ENCODE results near the gene PTPN14.
"Not testable (repeated sequence)": the region's sequence is repeated elsewhere in the genome, so short reads cannot be mapped to it uniquely, and the experiment has no call there.

Gene PTPN14

DNA sequence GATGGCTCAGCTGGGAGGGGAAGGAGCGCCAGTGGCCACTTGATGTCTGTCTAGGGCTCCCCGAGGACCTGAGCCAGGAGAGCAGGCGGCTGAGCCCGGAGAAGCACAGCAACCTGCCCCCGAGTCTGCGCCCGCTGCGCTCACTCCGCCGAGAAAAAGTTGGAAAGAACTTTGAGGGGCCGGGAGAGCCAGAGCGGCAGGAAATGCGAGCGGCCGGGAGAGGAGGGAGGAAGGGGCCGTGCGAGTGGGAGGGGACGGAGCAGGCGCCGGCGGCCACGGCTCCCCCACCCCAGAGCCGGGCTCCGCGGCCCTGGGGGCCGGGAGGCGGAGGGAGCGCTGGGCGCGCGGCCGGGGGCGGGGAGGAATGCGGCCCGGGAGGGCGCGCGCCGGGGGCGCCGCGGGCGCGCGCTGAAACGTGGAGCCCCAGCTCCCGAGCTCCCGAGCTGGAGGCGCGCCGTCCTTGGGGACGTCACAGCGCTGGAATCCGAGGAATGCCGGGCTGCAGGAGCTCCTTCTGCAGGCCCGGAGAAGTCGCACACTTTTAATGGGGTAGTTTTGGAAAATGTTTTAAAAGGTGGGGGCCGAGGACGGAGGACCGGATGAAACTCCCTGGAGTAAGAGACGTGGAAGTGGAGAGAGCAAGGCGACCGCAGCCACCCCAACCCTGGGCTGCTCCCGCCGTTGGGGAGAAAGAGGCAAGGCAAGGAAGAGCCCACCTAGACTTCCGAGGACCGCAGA lies at the start of gene PTPN14:
PTPN14 (minus strand) TSS at position 167 of the 738 bp plus-strand sequence. CDS start 86,799 bp downstream, outside the sequence.
- no peak for DNase-seq (ENCODE audit: low read depth)

DNA sequence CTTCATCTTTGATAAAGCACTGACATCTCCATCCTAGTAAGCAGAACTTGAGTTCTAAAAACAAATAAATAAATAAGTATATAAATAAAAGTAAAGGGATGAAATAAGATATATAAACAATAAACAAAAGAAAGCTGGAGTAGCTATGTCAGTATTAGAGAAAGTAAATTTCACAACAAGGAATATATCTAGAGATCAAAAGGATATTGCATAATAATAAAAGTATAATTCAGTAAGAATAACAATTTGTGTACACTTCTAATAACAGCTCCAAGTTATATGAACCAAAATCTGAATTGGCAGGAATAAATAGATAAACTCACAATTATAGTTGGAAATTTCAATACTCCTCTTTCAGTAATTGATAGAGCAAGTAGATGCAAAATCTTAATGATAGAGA lies 41.8 kb upstream of the PTPN14 start:
- DNase-seq (ENCODE audit: low read depth) = no peak

DNA sequence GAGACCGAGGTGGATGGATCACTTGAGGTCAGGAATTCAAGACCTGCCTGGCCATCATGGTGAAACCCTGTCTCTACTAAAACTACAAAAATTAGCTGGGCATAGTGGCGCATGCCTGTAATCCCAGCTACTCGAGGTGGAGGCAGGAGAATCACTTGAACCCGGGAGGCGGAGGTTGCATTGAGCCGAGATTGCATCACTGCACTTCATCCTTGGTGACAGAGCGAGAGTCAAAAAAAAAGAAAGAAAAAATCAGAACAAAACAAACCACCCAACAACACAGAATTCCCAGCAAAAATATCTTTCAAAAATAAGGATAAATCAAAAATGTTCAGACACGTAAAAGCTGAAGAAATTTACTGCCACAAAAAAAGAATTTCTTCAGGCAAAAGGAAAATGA lies 40.5 kb upstream of the PTPN14 start:
- not testable (repeated sequence) for DNase-seq (ENCODE audit: low read depth)

DNA sequence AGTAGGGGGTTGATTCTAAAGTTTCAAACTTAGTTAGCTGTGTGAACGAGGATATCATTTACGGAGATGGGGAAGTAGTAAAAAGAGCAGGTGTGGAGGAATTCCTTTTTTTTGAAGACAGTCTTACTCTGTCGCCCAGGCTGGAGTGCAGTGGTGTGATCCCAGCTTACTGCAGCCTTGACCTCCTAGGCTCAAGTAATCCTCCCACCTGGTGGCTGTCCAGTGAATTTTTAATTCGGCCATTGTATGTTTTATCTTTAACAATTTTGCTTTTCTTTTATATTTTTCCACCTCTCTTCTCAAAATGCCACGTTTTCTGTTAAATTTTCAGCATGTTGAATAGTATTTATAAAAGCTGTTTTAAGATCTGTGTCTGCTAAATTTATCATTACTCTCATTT lies 39.3 kb upstream of the PTPN14 start:
- DNase-seq (ENCODE audit: low read depth) = no peak

DNA sequence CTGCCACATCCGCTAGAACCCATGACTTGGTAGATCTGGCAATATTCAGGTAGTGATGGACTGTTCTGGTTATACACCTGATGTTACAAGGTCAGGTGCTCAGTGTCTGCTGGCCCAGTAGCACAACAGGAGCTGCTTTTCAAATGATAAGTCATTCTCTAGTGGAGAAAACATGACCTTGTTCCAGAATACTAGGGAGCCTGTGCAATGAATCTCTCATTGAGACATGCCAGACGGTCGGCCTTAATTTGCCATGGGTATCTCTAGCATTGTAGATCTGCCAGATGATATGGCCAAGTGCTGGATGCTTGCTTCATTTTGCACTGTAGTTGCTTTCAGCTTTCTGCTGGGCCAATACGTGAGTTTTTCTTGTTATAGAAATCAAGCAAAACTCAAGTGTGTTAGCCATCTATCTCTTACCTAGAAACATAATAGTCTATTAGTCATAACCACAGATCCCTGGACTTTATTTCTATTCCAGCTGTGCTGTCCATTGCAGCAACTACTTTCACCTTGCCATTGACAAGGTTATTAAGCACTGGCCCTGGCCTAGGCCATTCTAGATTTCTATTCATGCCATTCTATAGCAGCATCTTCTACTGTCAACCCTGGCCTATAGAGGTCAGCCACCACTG lies 37.7 kb upstream of the PTPN14 start:
- no peak for DNase-seq (ENCODE audit: low read depth)

DNA sequence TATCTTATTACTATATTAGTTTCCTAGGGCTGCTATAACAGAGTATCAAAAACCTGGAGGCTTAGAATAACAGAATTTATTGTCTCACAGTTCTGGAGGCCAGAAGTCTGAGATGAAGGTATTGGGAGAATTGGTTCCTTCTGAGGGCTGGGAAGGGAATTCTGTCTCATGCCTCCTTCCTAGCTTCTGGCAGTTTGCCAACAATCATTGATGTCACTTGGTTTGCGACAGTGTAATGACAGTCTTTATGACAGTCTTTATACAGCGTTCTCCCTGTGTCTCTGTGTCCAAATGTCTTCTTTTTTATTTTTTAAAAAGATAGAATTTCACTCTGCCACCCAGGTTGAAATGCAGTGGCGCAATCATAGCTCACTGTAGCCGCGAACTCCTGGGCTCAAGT lies 35.8 kb upstream of the PTPN14 start:
- no peak for DNase-seq (ENCODE audit: low read depth)

DNA sequence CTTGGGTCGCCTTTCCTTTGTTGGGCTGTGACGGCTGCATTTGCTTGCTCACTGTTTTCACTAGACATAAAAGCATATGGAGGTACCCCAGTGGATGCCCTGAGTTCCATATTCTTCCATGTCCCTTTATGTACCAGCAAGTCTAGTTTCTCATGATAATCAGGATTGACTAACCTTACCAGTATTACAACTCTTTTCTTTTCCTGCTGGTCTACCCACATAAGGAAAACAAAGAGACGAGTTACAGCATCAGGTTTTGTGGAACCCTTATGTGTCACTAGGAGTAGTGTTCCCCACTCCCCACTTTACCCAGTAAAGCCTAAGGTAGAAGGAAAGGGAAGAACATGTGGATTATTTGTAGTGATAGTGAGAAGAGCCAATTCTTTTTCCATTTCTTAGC lies 35.2 kb upstream of the PTPN14 start:
- DNase-seq (ENCODE audit: low read depth) = no peak

DNA sequence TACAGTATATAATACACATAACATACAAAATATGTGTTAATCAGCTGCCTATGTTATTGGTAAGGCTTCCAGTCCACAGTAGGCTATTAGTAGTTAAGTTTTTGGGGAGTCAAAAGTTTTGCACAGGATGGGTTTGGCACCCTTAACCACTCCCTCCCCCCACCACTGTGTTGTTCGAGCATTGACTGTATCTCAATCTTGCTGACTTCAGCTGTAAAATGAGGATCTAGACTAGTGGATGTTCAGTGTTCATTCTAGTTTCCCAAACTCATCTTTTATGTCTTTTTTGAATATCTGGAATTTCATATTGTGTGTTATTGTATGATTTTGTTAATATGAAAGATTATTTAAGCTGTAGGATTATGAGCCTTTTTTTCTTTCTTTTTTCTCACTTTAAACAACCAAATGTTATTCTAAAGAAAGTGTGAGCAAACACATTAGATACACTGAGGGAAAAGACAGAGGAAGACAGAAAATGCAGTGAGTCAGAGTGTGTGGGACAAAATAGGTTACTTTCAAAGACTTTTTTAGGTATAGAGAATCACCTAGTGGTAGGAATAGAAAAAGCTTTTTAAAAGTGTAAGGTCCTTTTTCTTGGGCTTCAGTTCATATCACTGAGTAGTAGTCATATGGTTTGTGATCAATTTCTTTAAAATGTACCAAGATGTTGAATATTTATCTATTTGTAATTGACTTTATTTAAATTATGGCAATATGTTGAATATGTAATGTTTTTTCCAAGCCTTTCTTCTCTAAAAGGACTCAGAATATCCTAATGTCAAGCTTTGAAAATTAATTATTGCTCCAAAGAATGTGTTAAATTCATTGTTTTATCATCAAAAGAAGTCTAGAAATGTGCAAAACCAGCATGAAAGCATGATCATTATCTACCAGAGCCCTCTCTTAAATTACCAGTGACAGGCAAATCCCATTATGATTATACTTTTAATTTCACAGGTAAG lies 33.7 kb upstream of the PTPN14 start:
- DNase-seq (ENCODE audit: low read depth) = no peak

DNA sequence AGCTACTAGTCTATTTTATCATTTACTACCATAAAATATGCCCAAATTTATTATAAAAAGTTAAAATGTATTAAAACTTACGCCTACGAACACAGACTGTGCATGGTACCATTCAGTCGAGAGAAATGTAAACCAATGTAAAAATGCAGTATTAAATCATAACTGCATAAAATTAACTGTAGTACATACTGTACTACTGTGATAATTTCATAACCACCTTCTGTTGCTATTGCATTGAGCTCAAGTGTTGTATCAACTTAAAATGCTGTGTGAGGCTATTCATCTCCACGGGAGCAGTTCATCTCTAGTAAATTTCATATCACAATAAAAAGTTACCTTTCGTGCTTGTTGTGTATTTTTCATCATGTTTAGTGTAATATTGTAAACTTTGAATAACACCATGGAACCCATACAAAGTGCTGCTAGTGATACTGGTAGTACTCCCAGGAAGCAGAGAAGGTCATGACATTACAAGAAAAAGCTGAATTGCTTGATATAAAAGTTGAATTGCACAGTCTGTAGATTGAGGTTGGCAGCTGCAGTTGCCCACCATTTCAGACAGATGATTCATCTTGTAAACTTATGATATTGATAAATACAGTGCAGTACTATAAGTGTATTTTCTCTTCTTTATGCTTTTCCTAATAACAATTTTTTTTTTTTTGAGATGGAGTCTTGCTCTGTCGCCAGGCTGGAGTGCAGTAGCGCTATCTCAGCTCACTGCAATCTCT lies 32.6 kb upstream of the PTPN14 start:
- no peak for DNase-seq (ENCODE audit: low read depth)

DNA sequence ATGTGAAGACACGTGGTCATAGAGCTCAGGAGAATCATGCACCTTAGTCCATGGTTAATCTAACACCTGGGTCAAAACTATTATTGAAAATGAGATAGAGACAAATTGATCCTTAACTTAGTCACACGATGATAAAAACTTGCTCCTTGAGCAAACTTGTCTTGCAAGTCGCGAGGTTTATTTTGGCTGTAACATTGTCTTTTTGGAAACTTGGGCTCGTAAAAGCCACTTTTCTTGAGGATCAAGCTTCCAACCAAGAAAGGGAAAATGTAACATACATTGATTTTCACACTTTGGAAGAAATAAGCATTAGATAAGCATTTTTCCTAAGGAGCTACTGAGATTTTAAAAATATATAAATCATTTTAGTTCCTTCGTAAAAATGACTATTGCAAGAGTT lies 31.7 kb upstream of the PTPN14 start:
- DNase-seq (ENCODE audit: low read depth) = no peak

DNA sequence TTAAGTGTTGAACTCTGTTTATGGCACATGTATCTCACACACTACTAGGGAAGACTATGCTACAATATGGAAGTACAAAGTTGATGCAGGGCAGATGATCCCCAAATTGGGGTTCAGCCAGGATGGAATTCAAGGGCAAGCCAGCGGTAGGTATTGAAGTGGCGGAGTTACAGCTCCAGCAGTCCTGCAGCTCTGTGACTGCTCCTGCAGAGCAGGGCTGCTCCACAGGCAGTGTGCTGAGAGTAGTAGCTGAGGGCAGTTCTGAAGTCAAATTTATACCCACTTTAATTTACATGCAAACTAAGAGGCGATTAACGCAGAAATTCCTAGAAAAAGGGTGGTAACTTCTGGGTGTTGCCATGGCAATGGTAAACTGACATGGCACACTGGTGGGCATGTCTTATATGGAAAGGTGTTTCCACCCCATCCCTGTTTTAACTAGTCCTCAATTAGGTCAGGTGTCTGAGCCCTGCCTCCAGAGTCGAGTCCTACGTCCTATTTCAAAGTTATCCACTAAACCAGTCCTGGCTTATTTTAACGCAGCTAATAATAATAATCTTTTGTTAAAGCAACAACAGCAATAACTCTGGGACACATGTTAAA lies 31.0 kb upstream of the PTPN14 start:
- no peak for DNase-seq (ENCODE audit: low read depth)

DNA sequence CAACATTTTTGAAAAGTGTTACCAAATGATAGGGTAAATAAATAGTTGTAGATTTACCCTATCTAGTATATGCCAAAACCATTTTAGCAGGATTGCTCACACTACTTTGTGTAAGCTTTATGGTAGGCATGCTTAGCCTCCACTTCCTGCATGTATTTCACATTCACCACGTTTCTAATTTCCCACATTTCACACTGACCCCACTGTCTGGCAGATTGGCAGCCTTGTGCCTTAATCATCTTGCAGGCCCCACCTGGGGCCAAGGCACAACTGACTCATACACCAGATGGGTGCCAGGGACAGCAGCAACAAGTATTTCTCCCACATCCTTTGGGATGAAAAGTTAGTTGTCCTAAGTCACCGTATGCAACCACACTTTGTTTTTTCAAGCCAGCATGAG lies 30.4 kb upstream of the PTPN14 start:
- no peak for DNase-seq (ENCODE audit: low read depth)

DNA sequence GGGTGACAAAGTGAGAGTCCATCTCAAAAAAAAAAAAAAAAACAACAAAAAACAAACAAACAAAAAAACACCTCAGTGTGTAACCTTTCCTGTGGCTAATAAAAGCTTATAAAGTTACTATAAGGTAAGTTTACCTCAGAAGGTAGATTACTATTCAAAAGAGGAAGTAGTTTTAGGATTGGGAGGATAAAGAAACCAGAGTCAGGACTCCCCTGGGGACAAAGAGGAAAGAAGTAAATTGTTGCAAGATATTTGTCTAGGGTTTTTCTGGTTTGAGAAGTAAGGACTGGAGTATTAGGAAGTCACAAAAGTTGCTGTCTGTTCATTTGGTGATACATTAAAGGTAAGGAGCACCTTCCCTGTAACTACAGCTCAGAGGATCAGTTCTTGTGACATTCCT lies 27.8 kb upstream of the PTPN14 start:
- DNase-seq (ENCODE audit: low read depth) = no peak

DNA sequence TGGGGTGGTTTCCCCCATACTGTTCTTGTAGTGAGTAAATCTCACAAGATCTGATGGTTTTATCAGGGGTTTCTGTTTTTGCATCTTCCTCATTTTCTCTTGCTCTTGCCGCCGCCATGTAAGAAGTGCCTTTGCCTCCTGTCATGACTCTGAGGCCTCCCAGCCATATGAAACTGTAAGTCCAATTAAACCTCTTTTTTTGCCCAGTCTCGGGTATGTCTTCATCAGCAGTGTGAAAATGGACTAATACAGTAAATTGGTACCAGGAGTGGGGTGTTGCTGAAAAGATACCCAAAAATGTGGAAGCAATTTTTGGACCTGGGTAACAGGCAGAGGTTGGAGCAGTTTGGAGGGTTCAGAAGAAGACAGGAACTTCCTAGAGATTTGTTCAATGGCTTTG lies 24.7 kb upstream of the PTPN14 start:
- not testable (repeated sequence) for DNase-seq (ENCODE audit: low read depth)

DNA sequence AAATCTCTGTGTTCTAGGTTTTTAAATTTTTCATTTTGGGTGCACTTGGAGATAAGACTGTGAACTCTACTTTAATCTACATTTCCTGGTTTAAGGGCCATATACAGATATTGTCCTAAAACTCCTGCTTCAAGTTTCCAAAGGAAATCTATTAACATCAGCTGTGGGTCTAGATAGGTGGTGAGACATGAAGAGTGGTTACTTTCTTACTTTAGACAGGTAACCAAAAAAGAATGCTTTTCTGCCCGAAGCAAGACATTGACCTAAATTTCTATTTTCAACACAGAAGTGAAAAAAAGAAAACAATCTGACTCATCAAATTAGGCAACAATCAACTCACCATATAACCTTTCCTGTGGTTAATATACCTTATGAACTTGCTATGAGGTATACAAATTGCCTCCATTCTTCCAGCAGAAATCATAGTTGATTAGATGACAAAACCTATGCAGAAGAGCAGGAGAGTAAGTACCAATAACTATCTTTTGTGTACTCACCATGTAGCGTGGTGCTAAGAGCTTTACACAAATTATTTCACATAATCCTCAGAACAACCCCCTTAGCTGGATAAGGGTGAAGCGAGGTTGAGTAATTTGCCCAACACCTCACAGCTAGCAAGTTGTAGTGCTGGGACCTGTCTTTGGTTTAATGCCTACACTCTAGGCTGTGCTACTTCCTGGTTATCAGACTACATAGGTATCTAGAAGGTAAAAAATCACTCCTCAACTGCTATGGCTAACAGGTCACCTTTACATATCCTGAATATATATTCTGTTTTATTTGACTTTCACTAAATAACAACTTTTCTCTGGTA lies 23.4 kb upstream of the PTPN14 start:
- no peak for DNase-seq (ENCODE audit: low read depth)

DNA sequence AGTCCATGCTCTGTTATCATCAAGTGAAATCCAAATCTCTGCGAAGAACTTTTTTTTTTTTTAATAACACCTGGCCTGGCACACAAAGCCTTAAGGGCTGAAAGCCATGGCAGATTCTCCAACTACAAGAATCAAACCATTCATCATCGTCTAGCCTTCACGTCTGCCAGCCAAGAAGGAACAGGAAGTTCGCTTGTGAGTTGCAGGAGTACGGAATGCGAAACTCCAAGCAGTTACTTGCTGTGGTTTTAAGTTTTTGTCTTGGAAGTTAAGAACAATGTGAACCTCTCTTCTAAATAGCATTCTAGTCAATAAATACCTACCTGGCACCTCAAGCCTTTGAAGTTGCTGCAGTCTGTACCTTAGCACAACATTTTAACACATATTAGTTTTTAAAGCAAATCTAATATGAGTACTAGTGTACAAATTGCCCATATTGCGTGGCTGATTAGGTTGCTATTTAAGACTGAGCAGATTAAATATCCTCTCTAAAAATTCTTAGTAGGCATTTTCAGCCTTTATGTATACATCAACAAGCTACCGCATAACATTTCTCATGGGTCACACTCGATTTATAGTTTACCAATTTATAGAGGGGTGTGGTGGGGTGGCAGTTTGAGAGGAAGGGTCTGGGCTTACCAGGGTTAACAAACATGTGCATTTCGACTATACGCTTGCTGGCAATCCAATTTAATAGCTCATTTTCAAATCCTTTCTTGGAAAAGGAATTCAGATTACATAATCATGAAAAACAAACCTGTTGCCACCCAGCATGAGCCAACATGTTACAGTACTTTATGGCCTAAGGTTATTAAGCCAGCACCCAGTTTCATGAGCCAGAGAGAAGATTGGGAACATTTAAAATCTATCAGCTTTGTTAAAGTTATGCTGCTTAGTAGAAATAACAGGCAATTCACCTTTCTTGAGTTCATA lies 22.2 kb upstream of the PTPN14 start:
- no peak for DNase-seq (ENCODE audit: low read depth)

DNA sequence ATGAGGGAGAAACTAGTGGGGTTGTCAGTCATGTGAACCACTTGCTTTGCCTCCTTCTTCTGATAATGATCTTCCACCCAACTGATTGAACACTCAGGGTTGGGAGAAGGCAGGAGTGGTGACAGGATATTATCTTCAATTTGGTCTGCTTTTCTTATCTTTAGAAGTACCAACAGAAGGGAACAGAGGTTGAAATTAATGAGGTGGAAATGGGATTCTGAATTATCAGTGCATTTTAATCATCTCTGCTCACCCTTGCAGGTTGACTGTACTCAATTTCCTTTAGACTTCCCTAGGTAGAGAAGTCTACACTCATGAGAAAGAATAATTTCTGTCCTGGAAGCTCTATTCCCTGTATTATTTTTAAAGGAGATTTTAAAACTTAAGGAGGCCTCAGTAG lies 19.9 kb upstream of the PTPN14 start:
- DNase-seq (ENCODE audit: low read depth) = no peak

DNA sequence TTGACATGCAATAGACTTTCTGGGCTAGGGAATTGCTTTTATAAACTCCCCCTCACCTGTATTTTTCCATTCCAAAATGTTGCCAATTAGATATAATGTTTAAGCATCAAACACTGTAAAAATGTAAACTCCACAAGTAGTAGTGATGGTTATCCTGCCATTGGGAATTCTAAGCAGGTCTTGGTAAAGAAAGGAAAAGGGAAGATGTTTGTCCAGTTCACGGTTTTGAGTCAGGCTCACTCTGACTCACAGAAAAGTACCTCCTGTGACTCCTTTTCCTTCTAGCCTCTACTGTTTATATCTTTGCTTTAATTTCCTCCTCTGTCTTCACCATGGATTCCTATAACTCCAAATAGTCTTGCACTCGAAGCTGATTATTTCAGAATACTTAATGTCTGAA lies 19.0 kb upstream of the PTPN14 start:
- DNase-seq (ENCODE audit: low read depth) = no peak

DNA sequence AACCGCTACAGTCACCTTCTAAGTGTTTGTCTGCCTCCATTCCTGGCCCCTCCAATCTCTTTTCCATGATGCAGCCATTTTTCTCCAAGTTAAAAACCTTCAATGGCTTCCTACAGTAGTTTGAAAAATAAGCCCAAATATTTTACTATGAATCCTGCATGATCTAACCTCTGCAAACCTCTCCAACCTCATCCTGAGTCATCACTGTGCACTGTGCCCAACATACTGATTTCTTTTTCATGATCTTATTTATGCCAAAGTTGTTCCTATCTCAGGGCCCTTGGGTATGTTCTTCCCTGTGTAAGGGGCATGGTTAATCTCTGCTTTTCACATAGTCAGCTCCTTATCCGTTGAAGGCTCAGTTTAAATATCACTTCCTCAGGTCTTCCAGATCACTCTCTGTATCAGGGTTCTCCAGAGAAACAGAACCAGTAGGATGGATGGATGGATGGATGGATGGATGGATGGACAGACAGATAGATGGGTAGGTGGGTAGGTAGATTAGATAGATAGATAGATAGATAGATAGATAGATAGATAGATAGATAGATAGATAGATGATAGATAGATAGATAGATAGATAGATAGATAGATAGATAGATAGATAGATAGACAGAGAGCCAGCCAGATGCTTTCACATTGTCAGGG lies 18.1 kb upstream of the PTPN14 start:
- no peak for DNase-seq (ENCODE audit: low read depth)

Data from stimulated activated CD8-positive, alpha-beta memory T cell treated with anti-CD3 and anti-CD28 coated beads, Interleukin-7, amount 100 ng/mL, for 24 hours (primary cell).